SU-DHL-6 (cell line): ENCODE data around the gene PAFAH1B1.
"Not testable (repeated sequence)": the region's sequence is repeated elsewhere in the genome, so short reads cannot be mapped to it uniquely, and the experiment has no call there.

Experiments used
- EZH2phosphoT487 ChIP-seq: fragments of 200-600 bp; sonication (generic), shearing (Covaris generic); conservative IDR thresholded peaks from 2 replicates; pipeline ENCODE4 v1.6.1; 2018; ENCODE audit warnings: mild to moderate bottlenecking, antibody characterized with exemption, low read length, moderate library complexity, mixed read lengths
- TF ChIP-seq, protein P1 (sequence below): fragments of 200-600 bp; sonication (generic); IDR thresholded peaks from one replicate; pipeline ENCODE4 v1.5.1; 2017; ENCODE audit warnings: antibody characterized with exemption, mild to moderate bottlenecking, low read length, moderate library complexity; ENCODE audit not compliant: insufficient read depth, poor library complexity, severe bottlenecking

DNA sequence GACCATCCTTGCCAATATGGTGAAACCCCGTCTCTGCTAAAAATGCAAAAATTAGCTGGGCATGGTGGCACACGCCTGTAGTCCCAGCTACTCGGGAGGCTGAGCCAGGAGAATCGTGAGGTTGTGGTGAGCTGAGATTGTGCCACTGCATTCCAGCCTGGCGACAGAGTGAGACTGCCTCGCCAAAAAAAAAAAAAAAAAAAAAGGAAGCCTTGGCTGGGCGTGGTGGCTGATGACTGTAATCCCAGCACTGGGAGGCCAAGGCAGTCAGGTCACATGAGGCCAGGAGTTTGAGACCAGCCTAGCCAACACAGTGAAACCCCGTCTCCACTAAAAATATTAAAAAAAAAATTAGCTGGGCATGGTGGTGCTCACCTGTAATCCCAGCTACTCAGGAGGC is 65.9 kb downstream of the PAFAH1B1 start:
- TF ChIP-seq, protein P1, sequence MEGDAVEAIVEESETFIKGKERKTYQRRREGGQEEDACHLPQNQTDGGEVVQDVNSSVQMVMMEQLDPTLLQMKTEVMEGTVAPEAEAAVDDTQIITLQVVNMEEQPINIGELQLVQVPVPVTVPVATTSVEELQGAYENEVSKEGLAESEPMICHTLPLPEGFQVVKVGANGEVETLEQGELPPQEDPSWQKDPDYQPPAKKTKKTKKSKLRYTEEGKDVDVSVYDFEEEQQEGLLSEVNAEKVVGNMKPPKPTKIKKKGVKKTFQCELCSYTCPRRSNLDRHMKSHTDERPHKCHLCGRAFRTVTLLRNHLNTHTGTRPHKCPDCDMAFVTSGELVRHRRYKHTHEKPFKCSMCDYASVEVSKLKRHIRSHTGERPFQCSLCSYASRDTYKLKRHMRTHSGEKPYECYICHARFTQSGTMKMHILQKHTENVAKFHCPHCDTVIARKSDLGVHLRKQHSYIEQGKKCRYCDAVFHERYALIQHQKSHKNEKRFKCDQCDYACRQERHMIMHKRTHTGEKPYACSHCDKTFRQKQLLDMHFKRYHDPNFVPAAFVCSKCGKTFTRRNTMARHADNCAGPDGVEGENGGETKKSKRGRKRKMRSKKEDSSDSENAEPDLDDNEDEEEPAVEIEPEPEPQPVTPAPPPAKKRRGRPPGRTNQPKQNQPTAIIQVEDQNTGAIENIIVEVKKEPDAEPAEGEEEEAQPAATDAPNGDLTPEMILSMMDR, result not testable (repeated sequence)
- TF ChIP-seq EZH2phosphoT487, result not testable (repeated sequence)
